SK-N-SH treated with all-trans-retinoic acid at 6 μM for 48 hours (cell line): ENCODE results near the gene ARID3B.

Experiments used
- OSR1 ChIP-seq: fragments of 250-450 bp; sonication (Bioruptor Pico); IDR thresholded peaks from 2 replicates; pipeline ENCODE4 v1.8.0; 2022; ENCODE audit warnings: moderate library complexity, mild to moderate bottlenecking, inconsistent platforms
- ZFP30 ChIP-seq: fragments of 450-650 bp; formaldehyde crosslinking; IDR thresholded peaks from 2 replicates; pipeline ENCODE4 v1.5.0; 2022; ENCODE audit warnings: mild to moderate bottlenecking, moderate library complexity
- TF ChIP-seq, protein P1 (sequence below): fragments of 250-450 bp; sonication (Bioruptor Pico); IDR thresholded peaks from 2 replicates; pipeline ENCODE4 v1.5.1; 2020; ENCODE audit warnings: low read depth, mild to moderate bottlenecking, moderate library complexity
- TF ChIP-seq, protein P2 (sequence below): fragments of 250-450 bp; sonication (Bioruptor Pico); IDR thresholded peaks from 2 replicates; pipeline ENCODE4 v1.5.0; 2020; ENCODE audit warnings: mild to moderate bottlenecking, moderate library complexity
- TF ChIP-seq, protein P3 (sequence below): fragments of 250-450 bp; sonication (Bioruptor Pico); IDR thresholded peaks from 2 replicates; pipeline ENCODE4 v1.8.0; 2020; ENCODE audit warnings: mild to moderate bottlenecking, moderate library complexity, borderline replicate concordance

DNA sequence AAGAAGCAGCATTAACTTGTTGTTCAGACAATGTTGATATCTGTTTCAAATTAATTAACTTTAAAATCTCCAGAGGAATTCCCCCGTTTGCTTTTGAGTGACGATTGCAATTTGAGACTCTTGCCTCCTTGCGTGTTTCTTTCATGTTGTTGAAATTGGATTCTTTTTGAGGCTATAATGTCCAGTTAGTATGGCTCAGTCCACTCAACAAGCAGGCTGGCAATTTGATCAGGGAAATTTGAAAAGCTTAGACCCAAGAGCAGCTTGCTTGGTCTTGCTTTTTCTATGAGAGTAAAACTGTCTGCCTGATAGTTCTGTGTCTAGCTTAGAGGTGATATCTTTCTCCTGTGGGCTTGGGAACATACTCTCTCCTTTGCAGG, 2.0 kb downstream of the ARID3B start:
- TF ChIP-seq, protein P1, sequence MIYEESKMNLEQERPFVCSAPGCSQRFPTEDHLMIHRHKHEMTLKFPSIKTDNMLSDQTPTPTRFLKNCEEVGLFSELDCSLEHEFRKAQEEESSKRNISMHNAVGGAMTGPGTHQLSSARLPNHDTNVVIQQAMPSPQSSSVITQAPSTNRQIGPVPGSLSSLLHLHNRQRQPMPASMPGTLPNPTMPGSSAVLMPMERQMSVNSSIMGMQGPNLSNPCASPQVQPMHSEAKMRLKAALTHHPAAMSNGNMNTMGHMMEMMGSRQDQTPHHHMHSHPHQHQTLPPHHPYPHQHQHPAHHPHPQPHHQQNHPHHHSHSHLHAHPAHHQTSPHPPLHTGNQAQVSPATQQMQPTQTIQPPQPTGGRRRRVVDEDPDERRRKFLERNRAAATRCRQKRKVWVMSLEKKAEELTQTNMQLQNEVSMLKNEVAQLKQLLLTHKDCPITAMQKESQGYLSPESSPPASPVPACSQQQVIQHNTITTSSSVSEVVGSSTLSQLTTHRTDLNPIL (CRISPR knock-in tag): no peak
- TF ChIP-seq ZFP30 (no peak), OSR1 (CRISPR knock-in tag) (no peak)
- TF ChIP-seq, protein P2, sequence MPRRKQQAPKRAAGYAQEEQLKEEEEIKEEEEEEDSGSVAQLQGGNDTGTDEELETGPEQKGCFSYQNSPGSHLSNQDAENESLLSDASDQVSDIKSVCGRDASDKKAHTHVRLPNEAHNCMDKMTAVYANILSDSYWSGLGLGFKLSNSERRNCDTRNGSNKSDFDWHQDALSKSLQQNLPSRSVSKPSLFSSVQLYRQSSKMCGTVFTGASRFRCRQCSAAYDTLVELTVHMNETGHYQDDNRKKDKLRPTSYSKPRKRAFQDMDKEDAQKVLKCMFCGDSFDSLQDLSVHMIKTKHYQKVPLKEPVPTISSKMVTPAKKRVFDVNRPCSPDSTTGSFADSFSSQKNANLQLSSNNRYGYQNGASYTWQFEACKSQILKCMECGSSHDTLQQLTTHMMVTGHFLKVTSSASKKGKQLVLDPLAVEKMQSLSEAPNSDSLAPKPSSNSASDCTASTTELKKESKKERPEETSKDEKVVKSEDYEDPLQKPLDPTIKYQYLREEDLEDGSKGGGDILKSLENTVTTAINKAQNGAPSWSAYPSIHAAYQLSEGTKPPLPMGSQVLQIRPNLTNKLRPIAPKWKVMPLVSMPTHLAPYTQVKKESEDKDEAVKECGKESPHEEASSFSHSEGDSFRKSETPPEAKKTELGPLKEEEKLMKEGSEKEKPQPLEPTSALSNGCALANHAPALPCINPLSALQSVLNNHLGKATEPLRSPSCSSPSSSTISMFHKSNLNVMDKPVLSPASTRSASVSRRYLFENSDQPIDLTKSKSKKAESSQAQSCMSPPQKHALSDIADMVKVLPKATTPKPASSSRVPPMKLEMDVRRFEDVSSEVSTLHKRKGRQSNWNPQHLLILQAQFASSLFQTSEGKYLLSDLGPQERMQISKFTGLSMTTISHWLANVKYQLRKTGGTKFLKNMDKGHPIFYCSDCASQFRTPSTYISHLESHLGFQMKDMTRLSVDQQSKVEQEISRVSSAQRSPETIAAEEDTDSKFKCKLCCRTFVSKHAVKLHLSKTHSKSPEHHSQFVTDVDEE (CRISPR knock-in tag): no peak
- TF ChIP-seq, protein P3, sequence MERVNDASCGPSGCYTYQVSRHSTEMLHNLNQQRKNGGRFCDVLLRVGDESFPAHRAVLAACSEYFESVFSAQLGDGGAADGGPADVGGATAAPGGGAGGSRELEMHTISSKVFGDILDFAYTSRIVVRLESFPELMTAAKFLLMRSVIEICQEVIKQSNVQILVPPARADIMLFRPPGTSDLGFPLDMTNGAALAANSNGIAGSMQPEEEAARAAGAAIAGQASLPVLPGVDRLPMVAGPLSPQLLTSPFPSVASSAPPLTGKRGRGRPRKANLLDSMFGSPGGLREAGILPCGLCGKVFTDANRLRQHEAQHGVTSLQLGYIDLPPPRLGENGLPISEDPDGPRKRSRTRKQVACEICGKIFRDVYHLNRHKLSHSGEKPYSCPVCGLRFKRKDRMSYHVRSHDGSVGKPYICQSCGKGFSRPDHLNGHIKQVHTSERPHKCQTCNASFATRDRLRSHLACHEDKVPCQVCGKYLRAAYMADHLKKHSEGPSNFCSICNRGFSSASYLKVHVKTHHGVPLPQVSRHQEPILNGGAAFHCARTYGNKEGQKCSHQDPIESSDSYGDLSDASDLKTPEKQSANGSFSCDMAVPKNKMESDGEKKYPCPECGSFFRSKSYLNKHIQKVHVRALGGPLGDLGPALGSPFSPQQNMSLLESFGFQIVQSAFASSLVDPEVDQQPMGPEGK (CRISPR knock-in tag): no peak
